Measurements from ENCODE around the gene CMIP.

DNA sequence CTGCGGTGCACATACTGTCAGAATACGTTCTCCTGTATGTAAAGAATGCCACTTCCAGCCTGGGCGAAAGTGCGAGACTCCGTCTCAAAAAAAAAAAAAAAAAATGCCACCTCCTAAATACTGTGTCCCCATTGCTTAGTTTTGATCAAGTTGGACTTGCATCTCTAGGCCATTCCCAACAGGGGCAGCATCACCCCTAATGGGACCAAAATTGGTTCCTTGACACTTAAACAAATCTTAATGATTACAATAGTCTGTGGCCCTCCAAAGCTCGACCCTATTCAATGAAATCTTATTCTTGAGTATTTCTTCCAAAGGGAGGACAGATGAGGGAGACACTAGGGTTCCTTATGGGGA, 179.8 kb downstream of the CMIP start:
- TF ChIP-seq, protein P1, sequence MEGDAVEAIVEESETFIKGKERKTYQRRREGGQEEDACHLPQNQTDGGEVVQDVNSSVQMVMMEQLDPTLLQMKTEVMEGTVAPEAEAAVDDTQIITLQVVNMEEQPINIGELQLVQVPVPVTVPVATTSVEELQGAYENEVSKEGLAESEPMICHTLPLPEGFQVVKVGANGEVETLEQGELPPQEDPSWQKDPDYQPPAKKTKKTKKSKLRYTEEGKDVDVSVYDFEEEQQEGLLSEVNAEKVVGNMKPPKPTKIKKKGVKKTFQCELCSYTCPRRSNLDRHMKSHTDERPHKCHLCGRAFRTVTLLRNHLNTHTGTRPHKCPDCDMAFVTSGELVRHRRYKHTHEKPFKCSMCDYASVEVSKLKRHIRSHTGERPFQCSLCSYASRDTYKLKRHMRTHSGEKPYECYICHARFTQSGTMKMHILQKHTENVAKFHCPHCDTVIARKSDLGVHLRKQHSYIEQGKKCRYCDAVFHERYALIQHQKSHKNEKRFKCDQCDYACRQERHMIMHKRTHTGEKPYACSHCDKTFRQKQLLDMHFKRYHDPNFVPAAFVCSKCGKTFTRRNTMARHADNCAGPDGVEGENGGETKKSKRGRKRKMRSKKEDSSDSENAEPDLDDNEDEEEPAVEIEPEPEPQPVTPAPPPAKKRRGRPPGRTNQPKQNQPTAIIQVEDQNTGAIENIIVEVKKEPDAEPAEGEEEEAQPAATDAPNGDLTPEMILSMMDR (conservative IDR thresholded peaks at IDR 0.05 in 1 of 2, IDR thresholded peaks at IDR 0.05 in 1 of 2; ENCODE audit: extremely low read depth in 1 of 2, insufficient read depth in 1 of 2, low read depth in 1 of 2, low read length in 2 of 2): no peak
- TF ChIP-seq EZH2 (IDR thresholded peaks at IDR 0.05; ENCODE audit: borderline replicate concordance, low read length): no peak
